ENCODE data around the gene SLC16A7.

- TF ChIP-seq CTCF (IDR thresholded peaks at IDR 0.05), result no peak
- TF ChIP-seq SMC3 (IDR thresholded peaks at IDR 0.05; ENCODE audit: low read depth, low read length), result no peak
- no peak for TF ChIP-seq TEAD4 (IDR thresholded peaks at IDR 0.05; ENCODE audit: borderline replicate concordance, insufficient read depth)
- TF ChIP-seq POLR2AphosphoS5 (IDR thresholded peaks at IDR 0.05; ENCODE audit: low read depth, low read length), result no peak
- no peak for TF ChIP-seq CHD2 (IDR thresholded peaks at IDR 0.05; ENCODE audit: low read length, partially characterized antibody)
- TF ChIP-seq, protein P1, sequence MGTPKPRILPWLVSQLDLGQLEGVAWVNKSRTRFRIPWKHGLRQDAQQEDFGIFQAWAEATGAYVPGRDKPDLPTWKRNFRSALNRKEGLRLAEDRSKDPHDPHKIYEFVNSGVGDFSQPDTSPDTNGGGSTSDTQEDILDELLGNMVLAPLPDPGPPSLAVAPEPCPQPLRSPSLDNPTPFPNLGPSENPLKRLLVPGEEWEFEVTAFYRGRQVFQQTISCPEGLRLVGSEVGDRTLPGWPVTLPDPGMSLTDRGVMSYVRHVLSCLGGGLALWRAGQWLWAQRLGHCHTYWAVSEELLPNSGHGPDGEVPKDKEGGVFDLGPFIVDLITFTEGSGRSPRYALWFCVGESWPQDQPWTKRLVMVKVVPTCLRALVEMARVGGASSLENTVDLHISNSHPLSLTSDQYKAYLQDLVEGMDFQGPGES (IDR thresholded peaks at IDR 0.05; ENCODE audit: low read depth, low read length), result no peak
Measured at GRCh38 chr12:59744564-59744963, 148.7 kb downstream of the SLC16A7 start.

All from SK-N-SH (cell line).